HG03064 (cell line): ENCODE data around the gene JAM3.

ENCODE experiments used
- ATAC-seq: cut with Tn5 transposase; IDR thresholded peaks from one replicate; pipeline ENCODE4 v1.9.1; 2021; ENCODE audit warnings: low read depth; ENCODE audit not compliant: unreplicated experiment

Gene JAM3

DNA sequence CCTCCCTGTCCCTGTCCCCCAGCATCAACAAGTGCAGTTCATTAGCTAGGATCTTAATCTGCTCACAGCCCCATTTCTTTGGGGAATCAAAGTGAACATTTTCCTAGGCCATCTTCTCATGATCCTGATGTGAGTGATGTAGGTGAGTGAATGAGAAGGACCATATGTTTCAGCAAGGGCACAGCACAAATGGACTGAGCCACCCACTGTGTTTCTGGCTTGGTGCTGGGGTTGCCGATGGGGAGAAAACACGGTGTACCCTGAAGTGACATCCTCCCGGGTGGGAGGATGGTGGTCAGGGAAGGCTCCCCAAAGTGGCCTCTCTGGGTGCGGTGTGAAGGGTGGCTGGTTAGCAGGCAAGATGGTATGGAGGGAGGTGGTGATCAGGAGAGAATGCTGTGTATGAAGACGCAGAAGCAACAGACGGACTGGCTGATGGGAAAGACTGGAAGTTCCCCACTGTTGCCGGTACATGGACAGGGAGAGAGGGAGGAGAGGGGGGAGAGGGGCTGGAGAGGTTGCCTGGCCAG is 72.2 kb downstream of the JAM3 start:
- ATAC-seq = no peak

GRCh38 chr11:134142536-134142935 is 73.7 kb downstream of the JAM3 start:
- ATAC-seq = no peak

DNA sequence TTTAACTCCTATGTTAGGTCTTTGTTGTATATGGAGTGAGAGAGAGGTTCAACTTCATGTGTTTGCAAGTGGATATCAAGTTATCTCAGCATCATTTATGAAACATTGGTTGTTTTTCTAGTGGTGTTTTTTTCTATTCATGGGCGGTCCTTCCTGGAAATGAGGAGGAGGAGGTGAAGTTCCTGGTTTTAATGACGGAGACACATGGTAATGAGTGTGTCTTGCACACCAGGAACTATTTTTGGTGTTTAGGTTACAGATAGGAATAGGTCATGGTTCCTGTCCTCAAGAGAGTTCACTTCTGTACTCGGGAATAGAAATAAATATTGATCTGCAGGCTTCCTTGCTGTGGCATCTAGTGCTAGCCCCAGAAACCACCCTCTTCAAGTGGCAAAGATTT is 74.9 kb downstream of the JAM3 start:
- ATAC-seq = no peak

DNA sequence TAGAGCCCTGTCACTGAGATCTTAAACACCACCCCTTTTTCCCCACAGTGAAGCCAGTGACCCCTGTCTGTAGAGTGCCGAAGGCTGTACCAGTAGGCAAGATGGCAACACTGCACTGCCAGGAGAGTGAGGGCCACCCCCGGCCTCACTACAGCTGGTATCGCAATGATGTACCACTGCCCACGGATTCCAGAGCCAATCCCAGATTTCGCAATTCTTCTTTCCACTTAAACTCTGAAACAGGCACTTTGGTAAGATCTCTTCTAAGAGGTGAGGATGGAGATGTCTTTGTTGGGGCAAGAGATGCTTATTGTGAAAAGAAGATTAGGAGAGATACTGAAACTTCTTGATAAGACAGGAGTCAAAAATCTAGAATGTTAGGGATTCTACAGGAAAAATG is 75.9 kb downstream of the JAM3 start:
- ATAC-seq = no peak

- ATAC-seq = no peak
Measured at GRCh38 chr11:134145715-134146114, 76.8 kb downstream of the JAM3 start.

GRCh38 chr11:134146598-134146997 is 77.7 kb downstream of the JAM3 start:
- ATAC-seq = no peak

DNA sequence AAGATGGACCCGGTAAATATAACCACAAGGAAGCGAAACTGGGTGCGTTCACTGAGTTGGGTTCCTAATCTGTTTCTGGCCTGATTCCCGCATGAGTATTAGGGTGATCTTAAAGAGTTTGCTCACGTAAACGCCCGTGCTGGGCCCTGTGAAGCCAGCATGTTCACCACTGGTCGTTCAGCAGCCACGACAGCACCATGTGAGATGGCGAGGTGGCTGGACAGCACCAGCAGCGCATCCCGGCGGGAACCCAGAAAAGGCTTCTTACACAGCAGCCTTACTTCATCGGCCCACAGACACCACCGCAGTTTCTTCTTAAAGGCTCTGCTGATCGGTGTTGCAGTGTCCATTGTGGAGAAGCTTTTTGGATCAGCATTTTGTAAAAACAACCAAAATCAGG is 80.5 kb downstream of the JAM3 start:
- ATAC-seq = no peak

GRCh38 chr11:134150195-134150903 is 81.5 kb downstream of the JAM3 start:
- no peak for ATAC-seq

DNA sequence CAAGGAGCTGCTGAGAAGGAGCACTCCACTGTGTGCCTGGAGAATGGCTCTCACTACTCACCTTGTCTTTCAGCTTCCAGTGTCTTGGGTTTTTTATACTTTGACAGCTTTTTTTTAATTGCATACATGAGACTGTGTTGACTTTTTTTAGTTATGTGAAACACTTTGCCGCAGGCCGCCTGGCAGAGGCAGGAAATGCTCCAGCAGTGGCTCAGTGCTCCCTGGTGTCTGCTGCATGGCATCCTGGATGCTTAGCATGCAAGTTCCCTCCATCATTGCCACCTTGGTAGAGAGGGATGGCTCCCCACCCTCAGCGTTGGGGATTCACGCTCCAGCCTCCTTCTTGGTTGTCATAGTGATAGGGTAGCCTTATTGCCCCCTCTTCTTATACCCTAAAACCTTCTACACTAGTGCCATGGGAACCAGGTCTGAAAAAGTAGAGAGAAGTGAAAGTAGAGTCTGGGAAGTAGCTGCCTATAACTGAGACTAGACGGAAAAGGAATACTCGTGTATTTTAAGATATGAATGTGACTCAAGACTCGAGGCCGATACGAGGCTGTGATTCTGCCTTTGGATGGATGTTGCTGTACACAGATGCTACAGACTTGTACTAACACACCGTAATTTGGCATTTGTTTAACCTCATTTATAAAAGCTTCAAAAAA is 82.3 kb downstream of the JAM3 start:
- no peak for ATAC-seq

DNA sequence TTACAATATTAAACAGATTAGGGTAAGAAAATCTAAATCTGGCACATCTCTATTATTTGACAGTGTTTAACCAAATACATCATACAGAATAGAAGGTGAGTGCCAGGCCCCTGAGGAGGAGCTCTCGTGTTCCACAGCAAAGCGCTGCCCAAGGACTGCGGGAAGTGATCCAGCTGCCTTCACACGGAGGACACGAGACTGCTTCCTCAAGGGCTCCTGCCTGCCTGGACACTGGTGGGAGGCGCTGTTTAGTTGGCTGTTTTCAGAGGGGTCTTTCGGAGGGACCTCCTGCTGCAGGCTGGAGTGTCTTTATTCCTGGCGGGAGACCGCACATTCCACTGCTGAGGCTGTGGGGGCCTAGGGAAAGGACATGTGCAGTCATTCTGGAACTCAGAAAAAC is 83.8 kb downstream of the JAM3 start:
- ATAC-seq = no peak

GRCh38 chr11:134153147-134153905 is 84.5 kb downstream of the JAM3 start:
- no peak for ATAC-seq

- ATAC-seq = no peak
Measured at GRCh38 chr11:134154441-134154840, 85.6 kb downstream of the JAM3 start.

DNA sequence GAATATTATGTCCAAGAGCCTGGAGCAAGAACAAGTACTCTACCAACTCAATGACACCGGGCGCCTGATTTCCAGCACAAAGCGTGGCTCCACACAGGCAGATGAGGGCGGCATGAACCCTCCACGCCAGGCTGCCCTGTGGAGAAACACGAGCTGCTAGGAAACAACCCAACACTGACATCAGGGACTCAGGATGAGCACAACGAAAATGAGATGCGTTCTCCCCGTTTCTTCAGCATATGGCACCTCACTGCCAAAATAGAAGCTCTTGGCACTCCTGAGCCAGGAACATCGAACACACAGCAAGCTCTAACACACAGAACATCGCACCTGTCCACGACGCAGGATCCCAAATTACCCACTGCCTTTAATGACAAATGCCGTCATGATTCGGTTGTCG is 86.6 kb downstream of the JAM3 start:
- ATAC-seq = no peak

DNA sequence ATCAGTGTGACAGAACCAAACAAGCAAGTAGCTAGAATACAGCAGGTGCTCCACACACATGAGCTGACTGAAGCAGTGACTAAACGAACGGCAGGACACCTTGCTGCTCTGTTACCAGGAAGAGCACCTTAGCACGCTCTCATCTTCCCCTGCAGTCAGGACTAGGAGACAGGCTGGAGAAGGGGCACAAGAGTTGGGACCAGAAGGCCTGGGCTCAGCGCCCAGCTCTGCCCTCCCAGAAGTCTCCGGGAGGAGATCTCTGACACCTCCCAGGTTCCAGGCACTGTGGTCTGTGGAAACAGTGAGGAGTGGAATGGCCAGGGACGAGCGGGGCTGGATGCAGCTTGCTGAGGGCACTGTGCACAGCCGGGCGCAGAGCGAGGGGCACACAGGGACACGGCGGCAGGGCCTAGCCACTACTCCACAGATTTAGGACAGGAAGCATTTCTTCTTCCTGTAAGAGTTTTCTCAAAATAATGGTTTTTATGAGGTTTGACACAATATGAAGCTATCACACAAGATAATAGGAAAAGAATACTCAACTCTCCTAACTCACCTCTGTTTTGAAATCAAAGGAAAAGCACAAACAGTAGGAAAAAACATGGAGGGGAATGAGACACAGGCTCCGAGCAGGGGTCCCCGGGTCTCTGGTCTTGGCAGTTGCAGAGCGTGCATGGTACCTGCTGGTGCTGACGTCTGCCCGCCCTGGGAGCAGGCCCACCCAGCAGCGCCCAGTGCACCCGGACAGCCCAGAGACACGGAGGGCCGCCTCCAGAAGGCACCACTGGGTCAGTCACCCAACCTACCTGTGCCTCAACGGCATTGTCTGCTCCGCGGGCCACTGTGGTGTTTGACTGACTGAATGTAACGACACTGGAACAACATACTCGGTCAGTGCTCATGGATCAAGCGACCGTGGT is 87.3 kb downstream of the JAM3 start:
- ATAC-seq = no peak

- no peak for ATAC-seq
Measured at GRCh38 chr11:134157451-134157850, 88.6 kb downstream of the JAM3 start.

DNA sequence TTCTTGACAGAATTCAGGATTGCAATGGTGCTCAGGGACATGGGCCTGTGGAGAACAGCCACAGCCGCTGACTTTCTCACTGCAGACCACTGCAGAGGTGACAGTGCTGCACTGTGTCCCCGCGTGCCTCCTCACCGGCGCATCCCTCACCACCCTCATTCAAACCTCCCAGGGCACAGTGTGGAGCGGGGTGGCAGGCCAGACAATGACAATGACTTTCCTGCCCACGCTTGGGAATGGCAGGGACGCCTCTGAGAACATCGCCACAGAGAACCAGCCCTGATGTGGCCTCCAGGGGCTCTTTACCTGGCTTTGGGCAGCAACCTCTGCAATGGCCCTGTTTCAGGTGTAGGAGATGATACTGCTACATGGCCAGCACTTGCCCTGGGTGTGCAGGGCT is 89.2 kb downstream of the JAM3 start:
- no peak for ATAC-seq

DNA sequence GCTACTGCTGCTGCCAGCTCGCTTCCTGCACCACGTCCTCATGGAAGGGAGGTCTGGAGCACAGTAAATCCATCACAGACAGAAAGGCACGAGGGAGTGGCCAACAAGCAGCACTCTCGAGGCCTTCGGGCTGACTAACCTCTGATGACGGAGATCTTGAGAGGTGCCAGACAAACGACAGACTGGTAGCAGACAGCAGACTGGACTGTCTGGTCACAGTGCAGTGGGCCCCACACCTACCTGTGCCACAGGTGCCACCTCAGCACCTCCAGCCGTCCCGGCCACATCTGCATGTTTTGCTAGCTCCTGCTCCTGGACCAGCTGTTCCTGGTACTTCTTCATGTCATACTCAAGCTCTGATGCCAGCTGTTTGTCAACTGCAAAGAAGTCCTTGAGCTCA is 90.8 kb downstream of the JAM3 start:
- no peak for ATAC-seq

DNA sequence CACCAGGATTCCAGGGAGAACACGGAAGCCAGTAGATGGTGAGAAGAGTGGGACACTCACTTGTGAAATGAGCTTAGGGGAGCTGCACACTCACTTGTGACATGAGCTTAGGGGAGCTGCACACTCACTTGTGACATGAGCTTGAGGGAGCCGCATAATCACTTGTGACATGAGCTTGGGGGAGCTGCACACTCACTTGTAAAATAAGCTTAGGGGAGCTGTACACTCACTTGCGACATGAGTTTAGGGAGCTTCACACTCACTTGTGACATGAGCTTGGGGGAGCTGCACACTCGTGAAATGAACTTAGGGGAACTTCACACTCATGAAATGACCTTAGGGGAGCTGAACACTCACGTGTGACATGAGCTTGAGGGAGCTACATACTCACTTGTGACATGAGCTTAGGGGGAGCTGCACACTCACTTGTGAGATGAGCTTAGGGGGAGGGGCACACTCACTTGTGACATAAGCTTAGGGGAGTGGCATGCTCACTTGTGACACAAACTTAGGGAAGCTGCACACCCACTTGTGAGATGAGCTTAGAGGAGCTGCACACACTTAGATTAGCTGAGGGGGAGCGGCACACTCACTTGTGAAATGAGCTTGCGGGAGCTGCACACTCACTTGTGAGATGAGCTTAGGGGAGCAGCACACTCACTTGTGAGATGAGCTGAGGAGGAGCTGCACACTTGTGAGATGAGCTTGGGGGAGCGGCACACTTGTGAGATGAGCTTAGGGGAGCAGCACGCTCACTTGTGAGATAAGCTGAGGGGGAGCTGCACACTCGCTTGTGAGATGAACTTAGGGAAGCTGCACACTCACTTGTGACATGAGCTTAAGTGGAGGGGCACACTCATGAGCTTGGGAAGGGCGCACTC is 95.9 kb downstream of the JAM3 start:
- ATAC-seq = no peak

GRCh38 chr11:134170177-134170918 is 101.5 kb downstream of the JAM3 start:
- no peak for ATAC-seq
